Measurements from ENCODE around the gene ARL6IP4.

GRCh38 chr12:122935318-122935717 is 45.2 kb upstream of the ARL6IP4 start:
- TF ChIP-seq CTCF (IDR thresholded peaks at IDR 0.05) (no peak), POLR2A (IDR thresholded peaks at IDR 0.05) (no peak), POLR2AphosphoS5 (IDR thresholded peaks at IDR 0.05) (no peak)

Measured in suprapubic skin (tissue), 4 donors.